ENCODE results near the gene CSHL1. TPM values are rescaled to one million over a fixed set of nuclear protein-coding genes. Genes with fewer than 3 reads are reported as not detected.

CSHL1 gene
- total RNA-seq, 2 donors from 2014 or later: not detected

GRCh38 chr17:63942309-63942985, 31.4 kb upstream of the CSHL1 start:
- no peaks in the 10 kb centered on the region for H3K9me3 ChIP-seq
- peaks cover 0 to 13% of the 10 kb centered on the region in 2 donors for H3K4me1 ChIP-seq
- H3K4me3 ChIP-seq: no peak overlapping the region
- no peak overlapping the region for H3K27ac ChIP-seq
- H3K27me3 ChIP-seq: no peaks in the 10 kb centered on the region
- no peak for TF ChIP-seq CTCF (IDR thresholded peaks at IDR 0.05)
- no peak for DNase-seq (ENCODE audit: low spot score)
- H3K36me3 ChIP-seq: no peaks in the 10 kb centered on the region

- Histone ChIP-seq H3K4me1 (peaks cover 0 to 8% of the 10 kb centered on the region in 2 donors), H3K27me3 (no peaks in the 10 kb centered on the region), H3K9me3 (no peaks in the 10 kb centered on the region), H3K4me3 (no peak overlapping the region), H3K36me3 (no peaks in the 10 kb centered on the region), H3K27ac (no peak overlapping the region)
- no peak for DNase-seq (ENCODE audit: low spot score)
- no peak for TF ChIP-seq CTCF (IDR thresholded peaks at IDR 0.05)
Observed at GRCh38 chr17:63941751-63942150, 30.7 kb upstream of the CSHL1 start.

- Histone ChIP-seq H3K36me3 (no peaks in the 10 kb centered on the region), H3K4me1 (peaks cover 0 to 2% of the 10 kb centered on the region in 2 donors), H3K27me3 (no peaks in the 10 kb centered on the region), H3K9me3 (no peaks in the 10 kb centered on the region), H3K4me3 (no peak overlapping the region), H3K27ac (no peak overlapping the region)
- no peak for DNase-seq (ENCODE audit: low spot score)
- no peak for TF ChIP-seq CTCF (IDR thresholded peaks at IDR 0.05)
Observed at GRCh38 chr17:63941162-63941561, 30.1 kb upstream of the CSHL1 start.

GRCh38 chr17:63940584-63940983, 29.5 kb upstream of the CSHL1 start:
- H3K27me3 ChIP-seq: no peaks in the 10 kb centered on the region
- no peaks in the 10 kb centered on the region for H3K9me3 ChIP-seq
- no peak overlapping the region for H3K4me3 ChIP-seq
- H3K4me1 ChIP-seq: no peaks in the 10 kb centered on the region
- DNase-seq (ENCODE audit: low spot score): no peak
- TF ChIP-seq CTCF (IDR thresholded peaks at IDR 0.05): no peak
- no peaks in the 10 kb centered on the region for H3K36me3 ChIP-seq
- H3K27ac ChIP-seq: no peak overlapping the region

- no peak for TF ChIP-seq CTCF (IDR thresholded peaks at IDR 0.05)
- DNase-seq (ENCODE audit: low spot score): no peak
- Histone ChIP-seq H3K4me1 (no peaks in the 10 kb centered on the region), H3K36me3 (no peaks in the 10 kb centered on the region), H3K27me3 (no peaks in the 10 kb centered on the region), H3K4me3 (no peak overlapping the region), H3K9me3 (no peaks in the 10 kb centered on the region), H3K27ac (no peak overlapping the region)
Observed at GRCh38 chr17:63939884-63940283, 28.8 kb upstream of the CSHL1 start.

GRCh38 chr17:63939401-63939800, 28.3 kb upstream of the CSHL1 start:
- no peak for TF ChIP-seq CTCF (IDR thresholded peaks at IDR 0.05)
- no peaks in the 10 kb centered on the region for H3K4me1 ChIP-seq
- no peaks in the 10 kb centered on the region for H3K27me3 ChIP-seq
- no peak overlapping the region for H3K27ac ChIP-seq
- no peak overlapping the region for H3K4me3 ChIP-seq
- no peak for DNase-seq (ENCODE audit: low spot score)
- no peaks in the 10 kb centered on the region for H3K9me3 ChIP-seq
- H3K36me3 ChIP-seq: no peaks in the 10 kb centered on the region

All from right atrium auricular region (tissue), 2 donors.